Astrocyte of the spinal cord (primary cell): ENCODE data around the gene MVB12B.

Experiments
- DNase-seq: peaks from one replicate; pipeline ENCODE4 v3.0.0; 2011; ENCODE audit warnings: low read depth, low spot score
- H3K4me3 ChIP-seq: 2 replicates; pipeline ENCODE4 v1.5.1; 2011; ENCODE audit warnings: low read depth, mild to moderate bottlenecking, low read length, moderate library complexity
- in situ Hi-C: cut with HindIII; loops from 2 replicates; pipeline ENCODE4 v1.10.0; 2017; ENCODE audit warnings: low sequenced_read_pairs
- TF ChIP-seq, protein P1 (sequence below): IDR thresholded peaks from 2 replicates; pipeline ENCODE4 v1.5.1; 2012; ENCODE audit warnings: low read depth, mild to moderate bottlenecking, low read length, inconsistent platforms

The MVB12B gene

DNA sequence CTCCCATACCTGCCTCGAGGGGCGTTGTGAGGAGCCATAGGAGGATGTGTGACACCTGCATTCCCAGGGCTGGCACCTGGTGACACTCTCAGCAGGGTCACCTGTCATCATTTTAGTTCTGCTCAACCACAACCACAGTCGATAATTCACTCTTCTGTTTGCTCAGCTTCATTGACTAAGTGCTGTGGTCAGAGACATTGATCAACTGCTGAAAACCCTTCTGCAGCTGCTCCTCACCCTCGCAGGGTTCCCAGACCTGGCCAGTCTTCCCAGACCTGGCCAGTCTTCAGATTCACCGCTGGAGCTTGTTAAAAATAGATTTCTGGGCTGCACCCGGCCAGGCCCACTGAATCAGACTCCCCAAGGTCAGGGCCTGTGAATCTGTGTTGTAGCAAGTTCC lies 92.8 kb downstream of the MVB12B start:
- peak; percentile 78 for DNase-seq
- TF ChIP-seq, protein P1, sequence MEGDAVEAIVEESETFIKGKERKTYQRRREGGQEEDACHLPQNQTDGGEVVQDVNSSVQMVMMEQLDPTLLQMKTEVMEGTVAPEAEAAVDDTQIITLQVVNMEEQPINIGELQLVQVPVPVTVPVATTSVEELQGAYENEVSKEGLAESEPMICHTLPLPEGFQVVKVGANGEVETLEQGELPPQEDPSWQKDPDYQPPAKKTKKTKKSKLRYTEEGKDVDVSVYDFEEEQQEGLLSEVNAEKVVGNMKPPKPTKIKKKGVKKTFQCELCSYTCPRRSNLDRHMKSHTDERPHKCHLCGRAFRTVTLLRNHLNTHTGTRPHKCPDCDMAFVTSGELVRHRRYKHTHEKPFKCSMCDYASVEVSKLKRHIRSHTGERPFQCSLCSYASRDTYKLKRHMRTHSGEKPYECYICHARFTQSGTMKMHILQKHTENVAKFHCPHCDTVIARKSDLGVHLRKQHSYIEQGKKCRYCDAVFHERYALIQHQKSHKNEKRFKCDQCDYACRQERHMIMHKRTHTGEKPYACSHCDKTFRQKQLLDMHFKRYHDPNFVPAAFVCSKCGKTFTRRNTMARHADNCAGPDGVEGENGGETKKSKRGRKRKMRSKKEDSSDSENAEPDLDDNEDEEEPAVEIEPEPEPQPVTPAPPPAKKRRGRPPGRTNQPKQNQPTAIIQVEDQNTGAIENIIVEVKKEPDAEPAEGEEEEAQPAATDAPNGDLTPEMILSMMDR, result no peak
- no peak overlapping the region for H3K4me3 ChIP-seq
- in situ Hi-C loops, result no loop called here

- in situ Hi-C loops, result no loop called here
- no peak for DNase-seq
- H3K4me3 ChIP-seq, result no peak overlapping the region
- TF ChIP-seq, protein P1, result no peak
Observed at GRCh38 chr9:126420135-126420534, 93.5 kb downstream of the MVB12B start.

- DNase-seq, result peak; percentile 75
- TF ChIP-seq, protein P1, result no peak
- no peak overlapping the region for H3K4me3 ChIP-seq
- in situ Hi-C loops, result no loop called here
Observed at GRCh38 chr9:126420643-126421564, 94.3 kb downstream of the MVB12B start.

GRCh38 chr9:126421567-126422428 lies 95.2 kb downstream of the MVB12B start:
- H3K4me3 ChIP-seq, result no peak overlapping the region
- DNase-seq, result peak; percentile 31
- in situ Hi-C loops, result no loop called here
- TF ChIP-seq, protein P1, result no peak

- no peak overlapping the region for H3K4me3 ChIP-seq
- no peak for DNase-seq
- in situ Hi-C loops, result no loop called here
- TF ChIP-seq, protein P1, result no peak
Observed at GRCh38 chr9:126423142-126423915, 96.7 kb downstream of the MVB12B start.

GRCh38 chr9:126423916-126424185 lies 97.2 kb downstream of the MVB12B start:
- TF ChIP-seq, protein P1, result no peak
- no peak overlapping the region for H3K4me3 ChIP-seq
- DNase-seq, result no peak
- in situ Hi-C loops, result no loop called here
